GM18951 (cell line): Measurements from ENCODE around the gene LMAN1.

Experiments used
- POLR2A ChIP-seq: IDR thresholded peaks from 4 replicates; pipeline ENCODE4 v1.6.1; 2011; ENCODE audit warnings: mild to moderate bottlenecking; ENCODE audit not compliant: insufficient read length, insufficient read depth; ENCODE audit errors: extremely low read depth
- in situ Hi-C: fragments of 300-500 bp; cut with MboI; formaldehyde crosslinking; loops from one replicate; pipeline ENCODE4 v1.12.0; 2022; ENCODE audit warnings: low sequenced_read_pairs, mixed read lengths, inconsistent platforms; ENCODE audit not compliant: unreplicated experiment

LMAN1 gene

DNA sequence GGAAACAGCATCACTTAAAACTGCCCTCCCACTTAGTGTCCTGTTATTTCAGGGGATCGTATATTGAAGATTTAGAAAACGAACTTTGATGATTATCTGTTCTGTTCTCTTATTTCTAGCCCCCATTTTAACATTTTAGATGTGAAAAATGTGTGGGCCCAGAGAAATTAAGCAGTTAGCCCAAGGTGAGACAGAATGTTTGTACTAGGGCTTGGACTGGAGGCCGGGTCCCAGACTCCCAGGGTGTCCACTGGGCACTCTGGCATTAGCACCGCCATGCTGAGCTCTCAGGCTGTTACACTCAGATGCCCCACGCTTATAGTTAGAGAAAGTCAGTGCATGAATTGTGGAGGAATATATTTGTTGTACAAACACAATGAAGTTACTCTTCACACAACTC is 80.3 kb downstream of the LMAN1 start:
- TF ChIP-seq POLR2A, result no peak
- in situ Hi-C loops, result no loop called here
